ENCODE measurements around the gene KCNC2. TPM values are rescaled to one million over a fixed set of nuclear protein-coding genes. Genes with fewer than 3 reads are reported as not detected.

The KCNC2 gene
- total RNA-seq, 2 donors from 2014 or later, result 0.26 TPM; not detected in 1

- DNase-seq (no peak), ATAC-seq (no peak)
- intact Hi-C loops (cut with DNase I), result no loop called here
- H3K4me3 ChIP-seq, result no peak overlapping the region
- H3K9me3 ChIP-seq, result no peaks in the 10 kb centered on the region
- peaks cover 0 to 23% of the 10 kb centered on the region in 2 donors for H3K27me3 ChIP-seq
- TF ChIP-seq CTCF (IDR thresholded peaks at IDR 0.05) (no peak), POLR2A (IDR thresholded peaks at IDR 0.05) (no peak)
- WGBS, 2 donors, result 4 to 12% methylated on average over 25 to 78 of the region's 78 CpGs
- H3K27ac ChIP-seq, result no peak overlapping the region
- H3K4me1 ChIP-seq, result peaks cover 13% of the 10 kb centered on the region
- H3K36me3 ChIP-seq (replicated peaks in 1 of 2; ENCODE audit: insufficient read depth in 1 of 2, low read depth in 2 of 2), result no peaks in the 10 kb centered on the region
These were observed 2.1 kb downstream of the KCNC2 start for GRCh38 chr12:75207338-75208083.

GRCh38 chr12:75205558-75205957 is 4.1 kb downstream of the KCNC2 start:
- intact Hi-C loops (cut with DNase I), result no loop called here
- peaks cover 13% of the 10 kb centered on the region for H3K4me1 ChIP-seq
- DNase-seq, result no peak

GRCh38 chr12:75196865-75197264 is 12.8 kb downstream of the KCNC2 start:
- no peaks in the 10 kb centered on the region for H3K9me3 ChIP-seq
- no peak for ATAC-seq

More at GRCh38 chr12:75205558-75205957, 4.1 kb downstream of the KCNC2 start:
- Histone ChIP-seq H3K27ac (no peak overlapping the region), H3K27me3 (peaks cover 0 to 23% of the 10 kb centered on the region in 2 donors), H3K36me3 (replicated peaks in 1 of 2; ENCODE audit: insufficient read depth in 1 of 2, low read depth in 2 of 2) (no peaks in the 10 kb centered on the region), H3K9me3 (no peaks in the 10 kb centered on the region), H3K4me3 (no peak overlapping the region)
- WGBS, 2 donors, result 50 to 64% methylated on average over 1 of the region's 1 CpG
- no peak for ATAC-seq
- TF ChIP-seq CTCF (IDR thresholded peaks at IDR 0.05), result no peak
- TF ChIP-seq POLR2A (IDR thresholded peaks at IDR 0.05), result no peak

GRCh38 chr12:75196408-75196807 is 13.2 kb downstream of the KCNC2 start:
- intact Hi-C loops (cut with DNase I), result no loop called here
- TF ChIP-seq POLR2A (IDR thresholded peaks at IDR 0.05) (no peak), CTCF (IDR thresholded peaks at IDR 0.05) (no peak)
- Histone ChIP-seq H3K27ac (no peak overlapping the region), H3K27me3 (no peaks in the 10 kb centered on the region), H3K4me1 (no peaks in the 10 kb centered on the region), H3K36me3 (replicated peaks in 1 of 2; ENCODE audit: insufficient read depth in 1 of 2, low read depth in 2 of 2) (no peaks in the 10 kb centered on the region), H3K4me3 (no peak overlapping the region), H3K9me3 (no peaks in the 10 kb centered on the region)
- WGBS, 2 donors, result 53 to 61% methylated on average over 3 of the region's 3 CpGs
- DNase-seq (no peak), ATAC-seq (no peak)

More at GRCh38 chr12:75196865-75197264, 12.8 kb downstream of the KCNC2 start:
- TF ChIP-seq CTCF (IDR thresholded peaks at IDR 0.05), result no peak
- TF ChIP-seq POLR2A (IDR thresholded peaks at IDR 0.05), result no peak
- Histone ChIP-seq H3K4me1 (no peaks in the 10 kb centered on the region), H3K27ac (no peak overlapping the region), H3K36me3 (replicated peaks in 1 of 2; ENCODE audit: insufficient read depth in 1 of 2, low read depth in 2 of 2) (no peaks in the 10 kb centered on the region), H3K4me3 (no peak overlapping the region), H3K27me3 (no peaks in the 10 kb centered on the region)
- intact Hi-C loops (cut with DNase I), result no loop called here
- DNase-seq, result no peak

- intact Hi-C loops (cut with DNase I), result no loop called here
- Histone ChIP-seq H3K36me3 (replicated peaks in 1 of 2; ENCODE audit: insufficient read depth in 1 of 2, low read depth in 2 of 2) (no peaks in the 10 kb centered on the region), H3K4me1 (no peaks in the 10 kb centered on the region), H3K9me3 (no peaks in the 10 kb centered on the region), H3K4me3 (no peak overlapping the region), H3K27ac (no peak overlapping the region), H3K27me3 (no peaks in the 10 kb centered on the region)
- DNase-seq (no peak), ATAC-seq (no peak)
- TF ChIP-seq POLR2A (IDR thresholded peaks at IDR 0.05) (no peak), CTCF (IDR thresholded peaks at IDR 0.05) (no peak)
- 51 to 55% methylated on average over 3 of the region's 3 CpGs for WGBS, 2 donors
These were observed 15.4 kb downstream of the KCNC2 start for GRCh38 chr12:75194250-75194649.
